Left lung (tissue), 10 donors: ENCODE measurements around the gene LIMK2. TPM values are rescaled to one million over a fixed set of nuclear protein-coding genes. Genes with fewer than 3 reads are reported as not detected.

Source experiments
- ATAC-seq: fragments of 200-7000 bp; cut with Tn5 transposase; one replicate; pipeline ENCODE4 v1.9.1; 2020; ENCODE audit warnings: moderate library complexity
- DNase-seq, 4 donors: peaks; one replicate each; pipeline ENCODE4 v3.0.0-alpha.2; 2013 to 2020
- H3K27ac ChIP-seq, 2 donors: fragments of 200-600 bp; sonication (generic) in 1 of 2; one replicate each; pipeline versions ENCODE4 v1.5.0 to v1.8.0; 2020 to 2021
- H3K27me3 ChIP-seq, 2 donors: fragments of 200-600 bp; sonication (generic) in 1 of 2; one replicate each; pipeline versions ENCODE4 v1.5.0 to v1.8.0; 2020 to 2021
- H3K36me3 ChIP-seq, 2 donors: fragments of 200-600 bp; sonication (generic) in 1 of 2; one replicate each; pipeline versions ENCODE4 v1.5.0 to v1.8.0; 2020 to 2021
- H3K4me1 ChIP-seq, 2 donors: fragments of 200-600 bp; one replicate each; pipeline ENCODE4 v1.8.0; 2021
- H3K4me3 ChIP-seq, 2 donors: fragments of 200-600 bp; sonication (generic) in 1 of 2; one replicate each; pipeline versions ENCODE4 v1.5.0 to v1.8.0; 2020 to 2021; ENCODE audit warnings: mild to moderate bottlenecking in 1 of 2
- H3K9me3 ChIP-seq, 2 donors: fragments of 200-600 bp; sonication (generic) in 1 of 2; one replicate each; pipeline versions ENCODE4 v1.5.0 to v1.8.0; 2020 to 2021
- CTCF ChIP-seq, 2 donors: fragments of 200-600 bp; sonication (generic) in 1 of 2; IDR thresholded peaks; one replicate each; pipeline versions ENCODE4 v1.5.0 to v1.8.0; 2021; ENCODE audit warnings: antibody characterized with exemption in 2 of 2
- intact Hi-C, 2 donors: fragments of 100-400 bp; cut with DNase I; formaldehyde crosslinking; loops; one replicate each; pipeline versions ENCODE4 v1.11.2 to v1.14.2; 2022
- polyA plus RNA-seq, 6 donors: library from polyadenylated mRNA; unstranded; fragments of 120-200 nt; gene quantifications; one replicate each; pipeline ENCODE4 v1.2.1, GENCODE V29; 2013; ENCODE audit not compliant: insufficient read length in 6 of 6
- total RNA-seq, 2 donors: library from RNA; stranded (reverse); fragmentation: NEBNext Ultra II Directional; extraction: Animal tissue kit (Norgen Biotek cat#: 25700); gene quantifications; one replicate each; pipeline ENCODE4 v1.2.1, GENCODE V29; 2021
- donor health status: DM: no; HTN: yes; CAD: no.
- donor health status: DM: no; HTN: no; CAD: no.

LIMK2 gene
- total and polyA plus RNA-seq, 8 donors: 47.4 to 87.6 (median 53.6) TPM

- no peaks in the 10 kb centered on the region for H3K9me3 ChIP-seq
- H3K27me3 ChIP-seq: no peaks in the 10 kb centered on the region
- ATAC-seq (no peak), DNase-seq (no peak)
- intact Hi-C loops: no loop called here
- no peak for TF ChIP-seq CTCF (IDR thresholded peaks at IDR 0.05)
- H3K4me3 ChIP-seq: no peak overlapping the region
- H3K36me3 ChIP-seq: peaks cover 0 to 100% of the 10 kb centered on the region in 2 donors
- peaks cover 0 to 5% of the 10 kb centered on the region in 2 donors for H3K4me1 ChIP-seq
- H3K27ac ChIP-seq: peak overlapping the region in 1 of 2 donors; percentile 9
Measured at GRCh38 chr22:31269892-31270579, 57.9 kb downstream of the LIMK2 start.

- Histone ChIP-seq H3K36me3 (peaks cover 0 to 100% of the 10 kb centered on the region in 2 donors), H3K27ac (no peak overlapping the region)
Measured at GRCh38 chr22:31271026-31271425, 58.9 kb downstream of the LIMK2 start.

GRCh38 chr22:31271485-31271884, 59.4 kb downstream of the LIMK2 start:
- Histone ChIP-seq H3K9me3 (no peaks in the 10 kb centered on the region), H3K27me3 (no peaks in the 10 kb centered on the region), H3K36me3 (peaks cover 0 to 98% of the 10 kb centered on the region in 2 donors), H3K4me1 (peaks cover 0 to 5% of the 10 kb centered on the region in 2 donors), H3K4me3 (no peak overlapping the region), H3K27ac (no peak overlapping the region)
- TF ChIP-seq CTCF (IDR thresholded peaks at IDR 0.05): no peak
- no peak for ATAC-seq
- DNase-seq: no peak
- intact Hi-C loops: no loop called here

More at GRCh38 chr22:31271026-31271425, 58.9 kb downstream of the LIMK2 start:
- Histone ChIP-seq H3K9me3 (no peaks in the 10 kb centered on the region), H3K27me3 (no peaks in the 10 kb centered on the region), H3K4me1 (peaks cover 0 to 5% of the 10 kb centered on the region in 2 donors), H3K4me3 (no peak overlapping the region)
- ATAC-seq: no peak
- intact Hi-C loops: no loop called here
- no peak for DNase-seq
- TF ChIP-seq CTCF (IDR thresholded peaks at IDR 0.05): no peak

GRCh38 chr22:31272522-31273446, 60.7 kb downstream of the LIMK2 start:
- intact Hi-C loops: no loop called here
- Histone ChIP-seq H3K9me3 (no peaks in the 10 kb centered on the region), H3K4me1 (peaks cover 0 to 5% of the 10 kb centered on the region in 2 donors), H3K27ac (peak overlapping the region in 1 of 2 donors; percentile 1), H3K36me3 (peaks cover 0 to 96% of the 10 kb centered on the region in 2 donors), H3K27me3 (no peaks in the 10 kb centered on the region), H3K4me3 (no peak overlapping the region)
- DNase-seq (peak in 1 of 4 donors; percentile 58), ATAC-seq (peak; percentile 83)
- peak; percentile 61 to 67 for TF ChIP-seq CTCF (IDR thresholded peaks at IDR 0.05)

- H3K4me1 ChIP-seq: peaks cover 0 to 5% of the 10 kb centered on the region in 2 donors
- no peaks in the 10 kb centered on the region for H3K9me3 ChIP-seq
- peaks cover 0 to 96% of the 10 kb centered on the region in 2 donors for H3K36me3 ChIP-seq
- H3K4me3 ChIP-seq: no peak overlapping the region
- ATAC-seq (peak; percentile 70), DNase-seq (no peak)
- TF ChIP-seq CTCF (IDR thresholded peaks at IDR 0.05): no peak
- no peak overlapping the region for H3K27ac ChIP-seq
- intact Hi-C loops: no loop called here
- H3K27me3 ChIP-seq: no peaks in the 10 kb centered on the region
Measured at GRCh38 chr22:31274017-31274416, 61.9 kb downstream of the LIMK2 start.
